Neuronal stem cell (in vitro differentiated cells): Measurements from ENCODE around the gene ATE1.

Experiments used
- DNase-seq: peaks from one replicate; pipeline ENCODE4 v3.0.0-alpha.2; 2013; ENCODE audit warnings: low spot score
- H2AFZ ChIP-seq: one replicate; pipeline ENCODE4 v1.6.1; 2013; ENCODE audit warnings: mild to moderate bottlenecking, low read length, inconsistent platforms
- H2AK5ac ChIP-seq: 2 replicates; pipeline ENCODE4 v1.6.1; 2013; ENCODE audit warnings: low read depth, mild to moderate bottlenecking, inconsistent platforms, low read length, moderate library complexity, mixed read lengths
- H2BK120ac ChIP-seq: 2 replicates; pipeline ENCODE4 v1.6.1; 2013; ENCODE audit warnings: low read depth, mild to moderate bottlenecking, inconsistent platforms, low read length, moderate library complexity, mixed read lengths
- H2BK12ac ChIP-seq: one replicate; pipeline ENCODE4 v1.6.1; 2013; ENCODE audit warnings: low read length, inconsistent platforms
- H2BK15ac ChIP-seq: 2 replicates; pipeline ENCODE4 v1.6.1; 2013; ENCODE audit warnings: mild to moderate bottlenecking, low read length, inconsistent platforms, mixed read lengths
- H2BK5ac ChIP-seq: one replicate; pipeline ENCODE4 v1.6.1; 2013; ENCODE audit warnings: inconsistent platforms, mild to moderate bottlenecking, low read length, moderate library complexity
- H3K14ac ChIP-seq: one replicate; pipeline ENCODE4 v1.6.1; 2013; ENCODE audit warnings: low read length, inconsistent platforms
- H3K18ac ChIP-seq: 2 replicates; pipeline ENCODE4 v1.6.1; 2013; ENCODE audit warnings: low read length, inconsistent platforms
- H3K23ac ChIP-seq: 2 replicates; pipeline ENCODE4 v1.6.1; 2013; ENCODE audit warnings: low read depth, mild to moderate bottlenecking, mixed read lengths, low read length, inconsistent platforms; ENCODE audit not compliant: poor library complexity
- H3K27ac ChIP-seq: replicated peaks from 3 replicates; pipeline ENCODE4 v1.5.1; 2013; ENCODE audit warnings: low read length, inconsistent platforms
- H3K27me3 ChIP-seq, 3 experiments: 2 replicates each; pipeline ENCODE4 v1.6.1; 2013; ENCODE audit warnings: low read length in 3 of 3, mild to moderate bottlenecking in 2 of 3, inconsistent platforms in 1 of 3, low read depth in 1 of 3, mixed read lengths in 1 of 3, moderate library complexity in 1 of 3; ENCODE audit not compliant: control insufficient read depth in 3 of 3, insufficient read depth in 3 of 3
- H3K36me3 ChIP-seq, 2 donors: replicated peaks in 1 of 2; 2 replicates each; pipeline ENCODE4 v1.6.1; 2013; ENCODE audit warnings: low read length in 2 of 2; ENCODE audit not compliant: control insufficient read depth in 2 of 2, insufficient read depth in 2 of 2
- H3K4ac ChIP-seq: 2 replicates; pipeline ENCODE4 v1.6.1; 2013; ENCODE audit warnings: inconsistent platforms, mild to moderate bottlenecking, low read length, moderate library complexity
- H3K4me1 ChIP-seq, 2 donors: 1 replicate in 1 of 2; 2 replicates in 1 of 2; pipeline ENCODE4 v1.6.1; 2013; ENCODE audit warnings: low read length in 2 of 2, low read depth in 1 of 2; ENCODE audit not compliant: control insufficient read depth in 2 of 2, insufficient read depth in 1 of 2
- H3K4me2 ChIP-seq: one replicate; pipeline ENCODE4 v1.6.1; 2013; ENCODE audit warnings: mild to moderate bottlenecking, low read length, inconsistent platforms; ENCODE audit not compliant: insufficient read depth, poor library complexity, severe bottlenecking
- H3K4me3 ChIP-seq, 2 donors: 2 replicates each; pipeline ENCODE4 v1.5.1; 2013; ENCODE audit warnings: low read length in 2 of 2, mild to moderate bottlenecking in 2 of 2, inconsistent platforms in 1 of 2, moderate library complexity in 1 of 2
- H3K79me1 ChIP-seq: one replicate; pipeline ENCODE4 v1.6.1; 2013; ENCODE audit warnings: low read depth, mild to moderate bottlenecking, inconsistent platforms, low read length, moderate library complexity
- H3K9ac ChIP-seq: one replicate; pipeline ENCODE4 v1.6.1; 2013; ENCODE audit warnings: mild to moderate bottlenecking, low read depth, low read length, inconsistent platforms; ENCODE audit not compliant: poor library complexity
- H3K9me3 ChIP-seq, 2 donors: replicated peaks in 1 of 2; 2 replicates each; pipeline versions ENCODE3 to v1.6.1; 2013; ENCODE audit warnings: low read length in 2 of 2, mild to moderate bottlenecking in 2 of 2, inconsistent platforms in 1 of 2, low read depth in 1 of 2, mixed read lengths in 1 of 2, moderate library complexity in 1 of 2; ENCODE audit not compliant: control insufficient read depth in 2 of 2, insufficient read depth in 1 of 2
- H4K8ac ChIP-seq: one replicate; pipeline ENCODE4 v1.6.1; 2013; ENCODE audit warnings: low read depth, mild to moderate bottlenecking, inconsistent platforms, low read length, moderate library complexity
- H4K91ac ChIP-seq: one replicate; pipeline ENCODE4 v1.6.1; 2013; ENCODE audit warnings: low read length, low read depth, mild to moderate bottlenecking, inconsistent platforms; ENCODE audit not compliant: poor library complexity
- WGBS, 2 donors: extraction: QIAGEN DNeasy Blood & Tissue Kit; methylation state at CpG; one replicate each; pipeline ENCODE4 v1.1.7; 2013; ENCODE audit warnings: missing lambda C conversion rate in 2 of 2, mixed read lengths in 1 of 2; ENCODE audit not compliant: insufficient read length in 2 of 2, insufficient replicate concordance in 1 of 2; ENCODE audit errors: extremely low coverage in 2 of 2; 5-methylcytosine and 5-hydroxymethylcytosine counted together

ATE1 gene

DNA sequence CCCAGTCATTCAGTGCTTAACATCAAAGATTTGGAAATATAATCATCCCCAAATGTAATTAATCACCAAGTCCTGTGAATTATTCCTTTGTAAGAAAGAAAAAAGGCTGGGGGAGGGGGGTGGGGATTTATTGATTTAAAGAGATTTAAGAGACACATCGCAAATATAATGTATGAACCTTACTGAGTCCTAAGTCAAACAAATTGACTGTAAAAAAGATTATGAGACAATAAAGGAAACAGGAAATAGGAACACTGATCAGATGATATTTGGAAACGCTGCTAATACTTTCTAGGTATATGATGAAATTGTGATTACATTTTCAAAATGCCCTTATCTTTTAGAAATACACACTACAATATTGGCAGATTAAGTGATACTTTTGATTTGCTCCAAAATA lies 92.5 kb downstream of the ATE1 start:
- H2BK5ac ChIP-seq: no peak overlapping the region
- H2AK5ac ChIP-seq: no peak overlapping the region
- H3K23ac ChIP-seq: no peak overlapping the region
- no peak overlapping the region for H4K8ac ChIP-seq
- no peak overlapping the region for H2BK15ac ChIP-seq
- H3K4me2 ChIP-seq: no peak overlapping the region
- no peak overlapping the region for H2AFZ ChIP-seq
- no peaks in the 10 kb centered on the region for H3K79me1 ChIP-seq
- no peaks in the 10 kb centered on the region for H3K4me1 ChIP-seq
- H3K4me3 ChIP-seq: no peak overlapping the region
- H3K9ac ChIP-seq: no peak overlapping the region
- DNase-seq: no peak
- no peak overlapping the region for H2BK12ac ChIP-seq
- H3K4ac ChIP-seq: no peak overlapping the region
- no peaks in the 10 kb centered on the region for H3K27me3 ChIP-seq
- no peak overlapping the region for H3K14ac ChIP-seq
- no peak overlapping the region for H3K27ac ChIP-seq
- H3K18ac ChIP-seq: no peak overlapping the region
- no peak overlapping the region for H2BK120ac ChIP-seq
- H3K36me3 ChIP-seq: peaks cover 2 to 41% of the 10 kb centered on the region in 2 donors
- H4K91ac ChIP-seq: no peak overlapping the region
- WGBS, 2 donors: no CpG with 5 or more reads among the region's 2 CpGs
- H3K9me3 ChIP-seq: no peaks in the 10 kb centered on the region

DNA sequence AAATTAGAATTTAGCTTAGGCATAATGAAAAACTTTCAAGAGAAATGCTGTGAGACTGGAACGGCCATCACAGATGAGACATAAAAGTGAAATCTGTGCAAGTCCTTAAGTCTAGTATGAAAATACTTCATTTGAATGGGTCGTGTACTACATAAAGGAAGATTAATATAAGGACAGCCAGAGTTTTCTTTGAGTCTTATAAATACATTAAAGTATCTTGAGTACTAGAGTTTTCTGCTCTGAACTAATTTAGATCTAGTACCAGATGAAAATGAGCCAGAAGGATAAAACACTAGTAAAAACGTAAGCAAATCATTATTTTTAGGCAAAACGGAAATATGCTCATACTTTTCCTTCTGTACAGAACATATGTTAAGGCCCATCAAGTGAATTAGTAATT lies 93.1 kb downstream of the ATE1 start:
- no peak overlapping the region for H3K4ac ChIP-seq
- H2BK15ac ChIP-seq: no peak overlapping the region
- whole genome bisulfite sequencing, 2 donors: no CpG with 5 or more reads among the region's 4 CpGs

DNA sequence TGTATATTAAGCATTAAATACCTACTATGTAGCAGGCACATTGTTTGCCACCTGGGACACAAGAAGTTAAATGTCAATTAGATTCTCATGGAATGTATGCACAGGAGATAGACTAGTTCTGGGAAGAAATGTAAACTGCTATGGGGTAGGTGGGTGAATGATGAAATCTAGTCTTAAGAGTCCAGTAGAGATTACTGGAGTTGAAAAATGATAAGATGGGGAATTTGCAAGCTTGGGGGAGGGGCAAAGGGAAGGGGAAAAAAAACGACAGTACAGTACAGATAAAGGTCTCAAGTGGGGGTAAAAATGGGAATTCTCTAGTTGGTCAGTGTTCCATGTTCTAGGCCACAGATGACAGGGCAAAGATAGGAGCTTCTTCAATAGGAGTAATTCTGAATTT lies 94.4 kb downstream of the ATE1 start:
- no peak overlapping the region for H3K23ac ChIP-seq
- H3K9me3 ChIP-seq: peaks cover 0 to 2% of the 10 kb centered on the region in 2 donors
- no CpG with 5 or more reads among the region's 1 CpG for WGBS, 2 donors
- no peak overlapping the region for H4K8ac ChIP-seq
- H3K27ac ChIP-seq: no peak overlapping the region
- H3K4me2 ChIP-seq: no peak overlapping the region
- H3K79me1 ChIP-seq: no peaks in the 10 kb centered on the region
- H4K91ac ChIP-seq: no peak overlapping the region
- H3K4me1 ChIP-seq: no peaks in the 10 kb centered on the region
- no peaks in the 10 kb centered on the region for H3K27me3 ChIP-seq
- H3K36me3 ChIP-seq: peaks cover 5 to 48% of the 10 kb centered on the region in 2 donors
- no peak overlapping the region for H2BK120ac ChIP-seq
- H2BK5ac ChIP-seq: no peak overlapping the region
- H3K4ac ChIP-seq: no peak overlapping the region
- H2AK5ac ChIP-seq: no peak overlapping the region
- H3K4me3 ChIP-seq: no peak overlapping the region
- H2BK15ac ChIP-seq: no peak overlapping the region
- no peak for DNase-seq
- no peak overlapping the region for H2BK12ac ChIP-seq
- no peak overlapping the region for H3K14ac ChIP-seq
- H2AFZ ChIP-seq: no peak overlapping the region
- H3K9ac ChIP-seq: no peak overlapping the region
- H3K18ac ChIP-seq: no peak overlapping the region

More for the DNA sequence above, 93.1 kb downstream of the ATE1 start:
- H2AFZ ChIP-seq: no peak overlapping the region
- H2BK5ac ChIP-seq: no peak overlapping the region
- H3K4me1 ChIP-seq: no peaks in the 10 kb centered on the region
- no peak overlapping the region for H2AK5ac ChIP-seq
- H3K27me3 ChIP-seq: no peaks in the 10 kb centered on the region
- no peak overlapping the region for H3K23ac ChIP-seq
- no peak overlapping the region for H4K8ac ChIP-seq
- H3K9ac ChIP-seq: no peak overlapping the region
- no peak overlapping the region for H3K4me2 ChIP-seq
- no peak overlapping the region for H4K91ac ChIP-seq
- no peak overlapping the region for H2BK12ac ChIP-seq
- no peak overlapping the region for H3K18ac ChIP-seq
- H2BK120ac ChIP-seq: no peak overlapping the region
- H3K9me3 ChIP-seq: peaks cover 0 to 2% of the 10 kb centered on the region in 2 donors
- no peak overlapping the region for H3K27ac ChIP-seq
- H3K36me3 ChIP-seq: peaks cover 5 to 46% of the 10 kb centered on the region in 2 donors
- no peak for DNase-seq
- H3K4me3 ChIP-seq: no peak overlapping the region
- no peak overlapping the region for H3K14ac ChIP-seq
- H3K79me1 ChIP-seq: no peaks in the 10 kb centered on the region

DNA sequence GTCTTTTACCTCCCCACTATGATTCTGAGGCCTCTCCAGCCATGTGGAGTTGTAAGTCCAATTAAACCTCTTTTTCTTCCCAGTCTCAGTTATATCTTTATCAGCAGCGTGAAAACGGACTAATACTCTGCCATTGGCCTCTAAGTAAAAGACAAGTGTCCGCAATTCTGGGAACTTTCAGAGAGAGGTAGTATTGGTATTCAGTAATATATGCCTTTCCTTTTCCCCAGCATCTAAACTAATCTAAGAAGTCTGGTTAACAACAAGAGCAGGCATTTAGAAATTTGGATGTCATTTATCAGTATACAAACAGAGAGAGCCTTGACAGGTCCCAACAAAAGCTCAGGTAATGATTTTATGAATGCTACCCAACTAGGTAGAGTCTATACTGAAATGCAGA lies 95.2 kb downstream of the ATE1 start:
- Histone ChIP-seq H2BK5ac (no peak overlapping the region), H3K4me2 (no peak overlapping the region), H3K9ac (no peak overlapping the region), H3K9me3 (peaks cover 0 to 2% of the 10 kb centered on the region in 2 donors), H2BK120ac (no peak overlapping the region), H3K36me3 (peaks cover 7 to 55% of the 10 kb centered on the region in 2 donors), H3K18ac (no peak overlapping the region), H2BK15ac (no peak overlapping the region), H2BK12ac (no peak overlapping the region), H3K14ac (no peak overlapping the region), H4K91ac (no peak overlapping the region), H3K27ac (no peak overlapping the region), H3K4ac (no peak overlapping the region), H3K23ac (no peak overlapping the region), H3K4me3 (no peak overlapping the region), H3K4me1 (no peaks in the 10 kb centered on the region), H2AK5ac (no peak overlapping the region), H4K8ac (no peak overlapping the region), H3K79me1 (no peaks in the 10 kb centered on the region), H3K27me3 (no peaks in the 10 kb centered on the region), H2AFZ (no peak overlapping the region)
- no CpG with 5 or more reads among the region's 3 CpGs for WGBS, 2 donors
- DNase-seq: no peak
